GM18907 (cell line): Measurements from ENCODE around the gene GOLGA8J.
"Not testable (repeated sequence)": the region's sequence is repeated elsewhere in the genome, so short reads cannot be mapped to it uniquely, and the experiment has no call there.

ENCODE experiments used
- ATAC-seq: cut with Tn5 transposase; IDR thresholded peaks from one replicate; pipeline ENCODE4 v1.9.1; 2021; ENCODE audit warnings: mild to moderate bottlenecking, moderate library complexity; ENCODE audit not compliant: unreplicated experiment

Gene GOLGA8J

DNA sequence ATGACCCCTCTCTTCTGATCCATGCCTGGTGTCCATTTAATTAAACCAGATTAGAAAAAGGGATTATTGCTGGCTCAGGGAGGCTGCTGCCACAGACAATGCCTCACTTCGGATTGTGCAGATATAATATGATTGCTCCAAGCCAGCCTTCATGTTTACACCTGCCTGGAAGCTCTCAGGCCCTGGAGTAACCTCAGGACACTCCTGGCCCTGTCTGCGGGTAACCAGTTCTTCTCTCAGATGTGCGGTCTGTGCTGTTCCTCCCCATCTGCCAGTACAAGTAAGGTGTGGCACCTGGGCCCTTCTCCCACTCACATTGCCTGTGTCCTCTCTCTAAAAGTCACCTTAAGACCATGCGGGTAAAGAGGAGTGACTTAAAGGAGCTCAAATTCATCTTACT is 8.8 kb upstream of the GOLGA8J start:
- no peak for ATAC-seq

DNA sequence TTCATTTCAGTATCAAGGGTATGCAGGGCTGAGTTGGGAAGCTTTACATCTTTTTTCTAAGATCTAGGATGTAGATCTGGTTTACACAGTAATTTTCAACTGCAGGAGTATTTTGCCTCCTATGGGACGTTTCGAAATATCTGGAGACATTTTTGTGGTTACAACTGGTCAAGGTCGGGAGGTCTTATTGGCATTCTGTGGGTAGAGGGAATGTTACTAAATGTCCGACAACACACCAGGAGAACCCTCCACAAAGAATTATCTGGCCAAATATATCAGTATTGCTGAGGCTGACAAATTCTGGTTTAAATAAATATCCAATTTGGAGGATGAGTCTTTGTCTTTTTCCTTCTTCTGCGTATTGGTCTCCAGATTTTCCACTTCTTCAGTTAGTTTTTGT is 1.9 kb upstream of the GOLGA8J start:
- not testable (repeated sequence) for ATAC-seq

DNA sequence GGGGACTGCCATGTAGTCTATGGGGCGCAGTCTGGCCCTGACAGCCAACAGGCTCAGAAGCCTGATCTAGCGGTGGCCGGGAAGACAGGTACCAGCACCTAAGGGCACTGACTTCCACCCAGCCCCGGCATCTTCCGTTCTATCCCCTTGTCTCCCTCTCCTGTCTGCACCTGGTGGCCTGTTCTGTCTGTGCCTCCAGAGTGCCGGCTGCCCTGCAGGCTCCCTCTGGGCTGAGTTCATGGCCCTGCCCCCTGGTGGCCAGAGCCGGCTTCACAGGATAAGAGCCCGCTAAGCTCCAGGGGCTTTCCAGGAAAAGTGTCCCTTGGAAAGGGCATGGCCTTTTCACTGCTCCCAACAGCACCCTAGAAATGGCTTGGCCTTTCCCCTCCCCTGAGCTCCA is 15.1 kb downstream of the GOLGA8J start:
- ATAC-seq: not testable (repeated sequence)

DNA sequence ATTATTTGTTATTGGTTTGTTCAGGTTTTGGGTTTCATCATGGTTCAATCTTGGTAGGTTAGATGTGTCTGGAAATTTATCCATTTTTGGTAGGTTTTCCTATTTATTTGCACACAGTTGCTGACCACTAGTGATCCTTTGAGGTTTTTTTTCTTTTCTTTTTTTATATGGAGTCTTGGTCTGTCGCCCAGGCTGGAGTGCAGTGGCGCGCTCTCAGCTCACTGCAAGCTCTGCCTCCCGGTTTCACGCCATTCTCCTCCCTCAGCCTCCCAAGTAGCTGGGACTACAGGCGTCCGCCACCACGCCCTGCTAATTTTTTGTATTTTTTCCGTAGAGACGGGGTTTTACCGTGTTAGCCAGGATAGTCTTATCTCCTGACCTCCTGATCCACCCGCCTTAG is 20.1 kb downstream of the GOLGA8J start:
- ATAC-seq: not testable (repeated sequence)

DNA sequence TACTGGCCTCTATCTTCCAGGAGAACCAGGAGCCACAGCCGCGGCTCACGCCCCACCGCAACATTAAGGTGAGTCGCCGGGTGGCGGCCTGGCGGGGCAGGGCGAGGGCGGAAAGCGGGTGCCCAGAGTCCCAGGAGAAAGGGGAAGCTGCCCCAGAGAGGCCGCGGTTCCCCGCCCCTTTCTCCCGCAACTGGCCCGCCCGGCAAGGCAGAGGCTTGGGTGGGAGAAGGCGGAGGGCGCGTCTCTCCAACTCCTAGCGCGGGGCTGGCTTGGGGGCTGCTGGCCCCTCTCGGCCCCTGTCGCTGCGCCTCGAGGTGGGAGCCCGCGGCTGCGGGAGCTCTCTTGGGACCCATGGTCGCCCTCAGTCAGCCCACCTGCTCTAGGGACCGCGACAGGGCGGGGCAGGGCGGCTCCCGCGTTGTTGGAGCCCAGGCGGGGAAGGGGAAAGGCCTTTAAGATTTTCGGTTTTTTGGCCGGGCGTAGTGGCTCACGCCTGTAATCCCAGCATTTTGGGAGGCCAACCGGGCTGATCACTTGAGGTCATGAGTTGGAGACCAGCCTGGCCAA is 21.3 kb downstream of the GOLGA8J start:
- ATAC-seq: not testable (repeated sequence)

DNA sequence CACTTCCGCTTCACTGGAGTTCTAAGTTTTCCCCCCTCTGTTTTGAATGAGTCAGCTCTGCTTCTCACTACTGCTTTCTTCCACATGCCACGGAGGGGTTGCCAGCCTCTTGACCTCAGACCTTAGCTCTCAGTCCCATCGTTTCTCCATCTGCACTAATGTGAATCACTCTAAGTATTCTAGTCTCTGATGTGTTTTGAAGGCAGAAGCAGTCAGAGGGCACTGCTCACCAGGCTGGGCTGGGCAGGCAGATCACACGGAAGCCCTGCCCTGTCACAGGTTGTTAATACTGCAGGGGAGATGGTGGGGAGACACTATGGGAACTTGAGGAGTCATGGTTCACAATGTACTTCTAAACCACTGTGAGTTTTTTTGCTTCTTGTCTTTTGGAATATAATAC is 27.8 kb downstream of the GOLGA8J start:
- ATAC-seq: not testable (repeated sequence)

DNA sequence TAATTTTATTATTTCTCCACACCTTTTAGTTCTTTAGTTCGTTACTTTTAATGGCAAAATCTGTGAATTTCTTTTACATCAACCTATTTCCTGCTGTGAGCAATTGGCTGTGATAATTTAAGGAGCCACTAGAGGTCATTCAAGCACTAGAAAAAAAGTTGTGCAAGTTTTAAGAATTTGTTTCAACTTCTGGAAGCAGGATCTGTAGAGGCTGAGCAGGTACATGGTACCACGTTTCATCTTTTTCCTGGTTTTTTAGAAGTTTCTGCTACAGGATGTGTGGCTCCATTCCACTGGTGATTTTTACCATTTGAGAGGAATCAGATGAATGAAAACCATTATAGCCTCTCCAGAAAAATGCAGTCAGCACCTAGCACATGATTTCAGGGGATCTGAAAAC is 47.3 kb downstream of the GOLGA8J start:
- not testable (repeated sequence) for ATAC-seq

DNA sequence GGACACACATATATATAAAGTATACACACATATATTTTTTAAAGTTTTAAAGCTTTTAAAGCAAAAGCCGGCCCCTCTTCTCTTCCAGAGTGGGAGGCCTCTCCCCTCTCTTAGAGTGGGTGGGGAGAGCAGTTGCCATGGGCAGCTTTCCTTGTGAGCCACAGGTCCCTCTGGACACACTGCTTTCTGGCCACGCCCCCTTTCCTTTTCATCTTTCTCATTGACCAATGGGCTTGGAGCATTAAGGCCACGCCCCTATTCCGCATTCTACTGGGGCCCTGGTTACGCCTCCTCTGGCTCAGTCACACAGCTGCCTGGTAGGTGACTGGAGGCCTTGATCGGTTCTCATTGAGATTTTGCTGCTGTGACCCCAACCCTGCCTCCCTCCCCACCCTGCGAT is 52.0 kb downstream of the GOLGA8J start, which contains the start of gene GOLGA8T:
Gene GOLGA8T (plus strand): TSS at position 301 of the 400 bp plus-strand sequence. CDS start 98 bp downstream, at position 399.
- not testable (repeated sequence) for ATAC-seq
